Measurements from ENCODE around the gene TMED6.

- no peak for TF ChIP-seq CTCF (IDR thresholded peaks at IDR 0.05)
- TF ChIP-seq EZH2 (IDR thresholded peaks at IDR 0.05) = no peak
Observed at GRCh38 chr16:69330286-69331109, 21.1 kb downstream of the TMED6 start, which contains the start of gene PDF.
